Measurements from ENCODE around the gene FMO3. TPM values are rescaled to one million over a fixed set of nuclear protein-coding genes. Genes with fewer than 3 reads are reported as not detected.

Gene FMO3
- total RNA-seq, 5 donors from 2014 or later (not counting 1 experiment from before 2014, with no cell fraction given), result 0.20 TPM; not detected in 4

DNA sequence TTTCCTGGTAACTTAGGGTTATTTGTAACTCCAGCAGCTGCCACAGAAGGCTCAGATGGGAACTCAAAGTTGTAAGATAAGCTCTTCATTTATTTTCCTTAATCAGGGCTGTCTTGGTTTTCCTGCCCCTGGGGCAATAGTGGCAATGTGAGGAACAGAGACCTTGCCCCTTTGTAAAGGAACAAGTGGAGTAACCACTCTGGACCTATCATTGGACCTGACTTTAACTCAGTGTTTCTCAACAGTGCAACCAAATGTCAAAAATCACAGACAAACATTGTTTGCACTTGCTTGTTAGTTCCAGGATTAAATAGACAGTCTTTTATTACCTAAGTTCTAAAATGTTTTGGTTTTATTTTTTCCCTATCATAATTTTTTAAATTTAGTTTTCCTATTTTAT is 2.8 kb upstream of the FMO3 start:
- Histone ChIP-seq H3K27ac (ENCODE audit: low read length) (no peak overlapping the region), H3K27me3 (replicated peaks in 1 of 2; ENCODE audit: control insufficient read depth in 2 of 2, extremely low read depth in 1 of 2, insufficient read depth in 2 of 2, low read length in 1 of 2) (no peaks in the 10 kb centered on the region), H3K4me3 (ENCODE audit: control insufficient read depth in 1 of 2, extremely low read depth in 1 of 2, low read length in 1 of 2) (no peak overlapping the region), H3K4me1 (ENCODE audit: control insufficient read depth in 1 of 2, extremely low read depth in 1 of 2, insufficient read depth in 2 of 2, low read length in 2 of 2) (no peaks in the 10 kb centered on the region), H3K9me3 (no peaks in the 10 kb centered on the region), H3K36me3 (ENCODE audit: control insufficient read depth in 2 of 2, extremely low read depth in 1 of 2, insufficient read depth in 1 of 2, low read length in 1 of 2) (no peaks in the 10 kb centered on the region)
- Mint-ChIP-seq H3K27ac (no peak overlapping the region), H3K27me3 (peaks cover 2 to 11% of the 10 kb centered on the region in 2 donors), H3K4me3 (no peak overlapping the region), H3K4me1 (no peaks in the 10 kb centered on the region), H3K36me3 (no peaks in the 10 kb centered on the region), H3K9me3 (no peaks in the 10 kb centered on the region)
- ATAC-seq (replicated peaks in 1 of 4), result no peak
- DNase-seq, result no peak
- POLR2A ChIA-PET, result no interaction called here
- CTCF ChIA-PET, result no interaction called here

DNA sequence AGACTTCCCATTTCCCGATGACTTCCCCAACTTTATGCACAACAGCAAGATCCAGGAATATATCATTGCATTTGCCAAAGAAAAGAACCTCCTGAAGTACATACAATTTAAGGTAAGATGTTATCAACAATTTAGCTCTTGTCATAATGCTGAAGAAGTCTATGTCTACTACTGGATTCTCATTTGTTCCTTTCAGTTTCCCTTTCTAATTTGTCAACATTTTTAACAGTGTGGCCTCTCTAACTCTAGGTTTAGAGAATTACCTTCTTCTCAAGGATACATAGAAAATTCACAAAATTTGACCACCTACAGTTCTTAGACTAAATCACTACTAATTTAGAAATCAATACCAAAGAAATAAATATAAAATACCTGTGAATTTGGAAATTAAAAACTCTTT is 13.2 kb downstream of the FMO3 start:
- H3K9me3 ChIP-seq, result no peaks in the 10 kb centered on the region
- H3K36me3 ChIP-seq (ENCODE audit: control insufficient read depth in 2 of 2, extremely low read depth in 1 of 2, insufficient read depth in 1 of 2, low read length in 1 of 2), result no peaks in the 10 kb centered on the region
- no peak overlapping the region for H3K4me3 Mint-ChIP-seq
- H3K36me3 Mint-ChIP-seq, result no peaks in the 10 kb centered on the region
- no peak for ATAC-seq (replicated peaks in 1 of 4)
- H3K9me3 Mint-ChIP-seq, result peaks cover 0 to 4% (median 0%) of the 10 kb centered on the region in 3 donors
- no peaks in the 10 kb centered on the region for H3K27me3 ChIP-seq (replicated peaks in 1 of 2; ENCODE audit: control insufficient read depth in 2 of 2, extremely low read depth in 1 of 2, insufficient read depth in 2 of 2, low read length in 1 of 2)
- H3K27ac Mint-ChIP-seq, result no peak overlapping the region
- no peaks in the 10 kb centered on the region for H3K4me1 Mint-ChIP-seq
- no peaks in the 10 kb centered on the region for H3K4me1 ChIP-seq (ENCODE audit: control insufficient read depth in 1 of 2, extremely low read depth in 1 of 2, insufficient read depth in 2 of 2, low read length in 2 of 2)
- no peak for DNase-seq
- H3K27ac ChIP-seq (ENCODE audit: low read length), result no peak overlapping the region
- POLR2A ChIA-PET, result no interaction called here
- WGBS (ENCODE audit: insufficient coverage), result no CpG with 5 or more reads among the region's 1 CpG
- H3K27me3 Mint-ChIP-seq, result peaks cover 5 to 10% of the 10 kb centered on the region in 2 donors
- H3K4me3 ChIP-seq (ENCODE audit: control insufficient read depth in 1 of 2, extremely low read depth in 1 of 2, low read length in 1 of 2), result no peak overlapping the region
- CTCF ChIA-PET, result interaction anchor here in 1 of 2 donors (1.1 kb wide), 1 partner anchor 23 kb away, joined by 3 read pairs; no protein-coding TSS in a partner anchor

DNA sequence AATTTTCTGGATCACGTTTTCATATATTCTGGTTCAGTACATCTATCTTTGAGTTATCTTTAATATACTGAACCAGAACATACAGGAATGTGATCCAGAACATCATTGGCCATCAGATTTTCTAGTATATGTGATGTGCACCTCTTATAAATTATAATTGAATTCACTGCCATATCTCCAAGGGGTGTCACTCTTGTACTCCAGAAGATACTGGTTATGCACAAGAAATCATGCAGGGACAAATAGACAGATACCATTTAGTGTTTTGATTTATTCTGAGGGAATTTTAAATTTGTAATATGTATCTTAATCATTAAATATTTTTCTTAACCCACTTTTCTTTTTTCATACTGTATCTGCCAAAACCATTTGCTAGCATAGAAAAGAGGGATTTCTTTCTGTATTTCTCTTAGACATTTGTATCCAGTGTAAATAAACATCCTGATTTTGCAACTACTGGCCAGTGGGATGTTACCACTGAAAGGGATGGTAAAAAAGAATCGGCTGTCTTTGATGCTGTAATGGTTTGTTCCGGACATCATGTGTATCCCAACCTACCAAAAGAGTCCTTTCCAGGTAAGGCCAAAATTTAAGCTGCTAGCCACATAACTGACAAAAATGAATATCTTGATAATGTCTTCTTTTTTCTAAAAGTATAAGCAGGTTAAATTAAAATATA is 16.7 kb downstream of the FMO3 start:
- POLR2A ChIA-PET, result no interaction called here
- H3K27me3 Mint-ChIP-seq, result peaks cover 7 to 11% of the 10 kb centered on the region in 2 donors

DNA sequence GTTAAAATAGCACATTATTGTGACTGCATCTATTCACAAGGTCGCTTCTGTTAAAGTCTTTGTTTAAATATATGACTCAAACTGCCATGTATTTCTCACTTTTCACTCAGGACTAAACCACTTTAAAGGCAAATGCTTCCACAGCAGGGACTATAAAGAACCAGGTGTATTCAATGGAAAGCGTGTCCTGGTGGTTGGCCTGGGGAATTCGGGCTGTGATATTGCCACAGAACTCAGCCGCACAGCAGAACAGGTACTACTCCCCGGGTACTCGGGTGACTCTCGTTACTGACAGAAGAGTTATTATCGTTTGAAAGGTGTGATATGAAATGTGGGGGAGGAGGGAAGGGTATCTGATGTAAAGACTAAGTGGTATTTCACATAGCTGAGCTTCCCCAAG is 17.3 kb downstream of the FMO3 start:
- no peaks in the 10 kb centered on the region for H3K9me3 Mint-ChIP-seq
- Histone ChIP-seq H3K36me3 (ENCODE audit: control insufficient read depth in 2 of 2, extremely low read depth in 1 of 2, insufficient read depth in 1 of 2, low read length in 1 of 2) (no peaks in the 10 kb centered on the region), H3K27ac (ENCODE audit: low read length) (no peak overlapping the region), H3K4me3 (ENCODE audit: control insufficient read depth in 1 of 2, extremely low read depth in 1 of 2, low read length in 1 of 2) (no peak overlapping the region), H3K27me3 (replicated peaks in 1 of 2; ENCODE audit: control insufficient read depth in 2 of 2, extremely low read depth in 1 of 2, insufficient read depth in 2 of 2, low read length in 1 of 2) (no peaks in the 10 kb centered on the region), H3K4me1 (ENCODE audit: control insufficient read depth in 1 of 2, extremely low read depth in 1 of 2, insufficient read depth in 2 of 2, low read length in 2 of 2) (no peaks in the 10 kb centered on the region), H3K9me3 (no peaks in the 10 kb centered on the region)
- no peak for ATAC-seq (replicated peaks in 1 of 4)
- no peaks in the 10 kb centered on the region for H3K36me3 Mint-ChIP-seq
- ChIA-PET CTCF (no interaction called here), POLR2A (no interaction called here)
- no peak overlapping the region for H3K4me3 Mint-ChIP-seq
- no peak overlapping the region for H3K27ac Mint-ChIP-seq
- no peak for DNase-seq
- WGBS (ENCODE audit: insufficient coverage), result 85% methylated on average over 2 of the region's 8 CpGs
- peaks cover 7 to 15% of the 10 kb centered on the region in 2 donors for H3K27me3 Mint-ChIP-seq
- no peaks in the 10 kb centered on the region for H3K4me1 Mint-ChIP-seq

More for the DNA sequence above, 16.7 kb downstream of the FMO3 start:
- no peak for DNase-seq
- H3K4me1 Mint-ChIP-seq, result no peaks in the 10 kb centered on the region
- no peaks in the 10 kb centered on the region for H3K36me3 ChIP-seq (ENCODE audit: control insufficient read depth in 2 of 2, extremely low read depth in 1 of 2, insufficient read depth in 1 of 2, low read length in 1 of 2)
- no peak overlapping the region for H3K27ac Mint-ChIP-seq
- H3K27me3 ChIP-seq (replicated peaks in 1 of 2; ENCODE audit: control insufficient read depth in 2 of 2, extremely low read depth in 1 of 2, insufficient read depth in 2 of 2, low read length in 1 of 2), result no peaks in the 10 kb centered on the region
- H3K9me3 Mint-ChIP-seq, result no peaks in the 10 kb centered on the region
- WGBS (ENCODE audit: insufficient coverage), result no CpG with 5 or more reads among the region's 3 CpGs
- H3K36me3 Mint-ChIP-seq, result no peaks in the 10 kb centered on the region
- CTCF ChIA-PET, result no interaction called here
- H3K4me1 ChIP-seq (ENCODE audit: control insufficient read depth in 1 of 2, extremely low read depth in 1 of 2, insufficient read depth in 2 of 2, low read length in 2 of 2), result no peaks in the 10 kb centered on the region
- H3K27ac ChIP-seq (ENCODE audit: low read length), result no peak overlapping the region
- no peak overlapping the region for H3K4me3 ChIP-seq (ENCODE audit: control insufficient read depth in 1 of 2, extremely low read depth in 1 of 2, low read length in 1 of 2)
- no peak overlapping the region for H3K4me3 Mint-ChIP-seq
- no peak for ATAC-seq (replicated peaks in 1 of 4)
- no peaks in the 10 kb centered on the region for H3K9me3 ChIP-seq

DNA sequence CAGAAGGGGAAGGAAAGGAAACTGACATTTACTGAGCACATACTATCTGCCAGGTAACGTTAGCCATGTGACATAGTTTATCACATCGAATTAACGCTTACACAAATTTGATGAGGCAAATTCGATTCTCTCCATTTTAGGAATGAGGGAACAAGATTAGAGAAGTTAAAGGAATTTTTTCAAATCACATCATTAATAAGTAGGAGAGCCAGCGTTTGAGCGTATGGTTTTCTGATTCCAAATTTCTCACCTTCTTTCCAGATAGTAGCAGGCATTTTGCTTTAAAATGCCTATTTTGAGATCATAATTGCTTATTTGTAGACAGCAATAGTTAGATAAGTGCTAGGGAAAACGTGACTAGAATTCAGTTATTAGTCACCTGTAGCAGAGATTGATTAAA is 19.3 kb downstream of the FMO3 start:
- Mint-ChIP-seq H3K36me3 (no peaks in the 10 kb centered on the region), H3K27ac (no peak overlapping the region), H3K9me3 (no peaks in the 10 kb centered on the region), H3K27me3 (peaks cover 7 to 20% of the 10 kb centered on the region in 2 donors), H3K4me1 (no peaks in the 10 kb centered on the region), H3K4me3 (no peak overlapping the region)
- Histone ChIP-seq H3K9me3 (no peaks in the 10 kb centered on the region), H3K27ac (ENCODE audit: low read length) (no peak overlapping the region), H3K4me3 (ENCODE audit: control insufficient read depth in 1 of 2, extremely low read depth in 1 of 2, low read length in 1 of 2) (no peak overlapping the region), H3K36me3 (ENCODE audit: control insufficient read depth in 2 of 2, extremely low read depth in 1 of 2, insufficient read depth in 1 of 2, low read length in 1 of 2) (no peaks in the 10 kb centered on the region), H3K27me3 (replicated peaks in 1 of 2; ENCODE audit: control insufficient read depth in 2 of 2, extremely low read depth in 1 of 2, insufficient read depth in 2 of 2, low read length in 1 of 2) (no peaks in the 10 kb centered on the region), H3K4me1 (ENCODE audit: control insufficient read depth in 1 of 2, extremely low read depth in 1 of 2, insufficient read depth in 2 of 2, low read length in 2 of 2) (no peaks in the 10 kb centered on the region)
- POLR2A ChIA-PET, result no interaction called here
- 13% methylated on average over 1 of the region's 7 CpGs for WGBS (ENCODE audit: insufficient coverage)
- ATAC-seq (replicated peaks in 1 of 4) (no peak), DNase-seq (no peak)
- CTCF ChIA-PET, result no interaction called here

DNA sequence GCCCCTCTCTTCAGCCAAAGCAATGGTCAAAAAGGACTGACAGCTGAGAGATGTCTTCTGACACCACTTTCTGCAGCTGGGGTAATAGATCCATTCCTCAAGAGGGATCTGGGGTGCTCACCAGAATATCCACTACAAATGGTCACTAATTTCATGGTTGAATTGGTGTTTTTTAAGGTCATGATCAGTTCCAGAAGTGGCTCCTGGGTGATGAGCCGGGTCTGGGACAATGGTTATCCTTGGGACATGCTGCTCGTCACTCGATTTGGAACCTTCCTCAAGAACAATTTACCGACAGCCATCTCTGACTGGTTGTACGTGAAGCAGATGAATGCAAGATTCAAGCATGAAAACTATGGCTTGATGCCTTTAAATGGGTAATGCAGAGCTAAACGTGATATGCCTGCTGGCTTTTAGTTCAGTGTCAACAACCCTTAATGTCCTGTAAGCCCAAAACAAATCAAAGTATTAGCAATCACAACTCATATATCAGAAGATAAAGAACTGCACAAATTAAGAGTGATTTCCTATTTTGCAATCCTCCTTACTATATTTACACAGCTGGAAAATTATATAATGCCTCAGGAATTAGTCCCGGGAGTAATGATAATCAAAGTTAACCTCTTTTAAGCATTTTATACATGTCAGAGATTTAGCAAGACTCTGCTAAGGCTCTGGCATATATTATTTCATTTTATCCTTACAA is 20.1 kb downstream of the FMO3 start:
- no peaks in the 10 kb centered on the region for H3K36me3 ChIP-seq (ENCODE audit: control insufficient read depth in 2 of 2, extremely low read depth in 1 of 2, insufficient read depth in 1 of 2, low read length in 1 of 2)
- no peaks in the 10 kb centered on the region for H3K27me3 ChIP-seq (replicated peaks in 1 of 2; ENCODE audit: control insufficient read depth in 2 of 2, extremely low read depth in 1 of 2, insufficient read depth in 2 of 2, low read length in 1 of 2)
- DNase-seq (no peak), ATAC-seq (replicated peaks in 1 of 4) (no peak)
- no peaks in the 10 kb centered on the region for H3K9me3 ChIP-seq
- no peak overlapping the region for H3K27ac Mint-ChIP-seq
- no peak overlapping the region for H3K4me3 ChIP-seq (ENCODE audit: control insufficient read depth in 1 of 2, extremely low read depth in 1 of 2, low read length in 1 of 2)
- H3K36me3 Mint-ChIP-seq, result no peaks in the 10 kb centered on the region
- H3K27ac ChIP-seq (ENCODE audit: low read length), result no peak overlapping the region
- no peak overlapping the region for H3K4me3 Mint-ChIP-seq
- no peaks in the 10 kb centered on the region for H3K4me1 Mint-ChIP-seq
- ChIA-PET CTCF (no interaction called here), POLR2A (no interaction called here)
- H3K27me3 Mint-ChIP-seq, result peaks cover 7 to 22% of the 10 kb centered on the region in 2 donors
- H3K4me1 ChIP-seq (ENCODE audit: control insufficient read depth in 1 of 2, extremely low read depth in 1 of 2, insufficient read depth in 2 of 2, low read length in 2 of 2), result no peaks in the 10 kb centered on the region
- no peaks in the 10 kb centered on the region for H3K9me3 Mint-ChIP-seq
- 80% methylated on average over 3 of the region's 7 CpGs for WGBS (ENCODE audit: insufficient coverage)

Data from T-cell (primary cell).